ENCODE data around the gene FBLN1. TPM values are rescaled to one million over a fixed set of nuclear protein-coding genes. Genes with fewer than 3 reads are reported as not detected.

FBLN1 gene
- total and polyA plus RNA-seq, 2 of the 8 experiments (the other 6 are each of a cell fraction or from before 2014, with no cell fraction given), result 159 to 168 TPM

DNA sequence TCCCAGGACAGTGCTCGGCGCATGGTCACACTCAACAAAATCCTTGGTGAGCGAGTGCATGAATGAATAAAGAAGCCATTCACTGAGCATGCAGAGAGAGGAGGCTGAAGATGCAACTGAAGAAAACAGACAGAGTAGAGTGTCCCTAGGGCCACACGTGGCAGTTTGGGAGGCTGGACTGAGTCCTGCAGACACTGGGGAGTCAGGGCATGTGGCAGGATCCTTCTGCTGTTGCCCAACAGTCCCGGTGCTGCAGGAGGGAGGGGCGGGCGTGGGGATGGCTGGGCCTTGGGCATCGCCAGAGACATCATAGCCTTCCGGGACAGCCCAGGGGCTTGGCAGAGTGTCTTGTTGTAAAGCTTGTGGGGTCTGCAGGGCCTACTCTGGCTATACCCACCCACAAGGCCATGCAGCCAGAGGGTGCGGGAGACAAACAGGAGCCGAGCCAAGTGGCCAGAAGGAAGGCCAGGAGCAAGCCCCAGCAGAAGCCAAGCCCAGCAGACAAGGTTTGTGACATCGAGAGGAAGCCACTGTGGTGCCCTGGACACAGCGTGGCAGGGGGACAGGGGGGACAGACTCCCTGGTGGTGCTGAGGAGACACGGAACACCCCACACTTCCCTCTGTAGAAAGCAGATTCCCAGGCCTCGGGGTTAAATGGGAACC lies 26.7 kb upstream of the FBLN1 start:
- no peaks in the 10 kb centered on the region for H3K23me2 ChIP-seq (ENCODE audit: low read depth, low read length)
- H2BK12ac ChIP-seq (ENCODE audit: low read depth, low read length), result no peak overlapping the region
- CTCF ChIA-PET (ENCODE audit: partially characterized antibody), result interaction anchor here (1.0 to 1.6 kb wide), 3 partner anchors 17 to 102 kb away, joined by 3 to 4 read pairs (median 3); no protein-coding TSS in a partner anchor
- no peaks in the 10 kb centered on the region for H3K36me3 ChIP-seq (ENCODE audit: control insufficient read depth in 2 of 4, insufficient read depth in 4 of 4, low read length in 3 of 4)
- no peak overlapping the region for H3K27ac ChIP-seq (ENCODE audit: low read depth, low read length)
- H3K9me3 ChIP-seq (ENCODE audit: insufficient read depth in 2 of 2, low read depth in 1 of 2, low read length in 1 of 2), result no peaks in the 10 kb centered on the region
- no peaks in the 10 kb centered on the region for H3K79me2 ChIP-seq (ENCODE audit: control insufficient read depth in 1 of 2, insufficient read depth in 2 of 2, low read length in 2 of 2)
- peaks cover 0 to 2% (median 0%) of the 10 kb centered on the region in 4 experiments; a peak in 1 of 7 replicates for H3K4me1 ChIP-seq (replicated peaks in 1 of 4; ENCODE audit: control insufficient read depth in 3 of 4, insufficient read depth in 4 of 4, low read length in 3 of 4)
- H2BK15ac ChIP-seq (ENCODE audit: low read length), result 0 out of 2 replicates have a peak overlapping the region, but pooled peaks have one; percentile 81
- DNase-seq (ENCODE audit: low read depth in 1 of 2, low spot score in 2 of 2) (no peak), FAIRE-seq (no peak)
- 83% methylated on average over 13 of the region's 15 CpGs; no CpG with 5 or more reads in 1 of the 2 experiments for WGBS, 2 experiments (ENCODE audit: extremely low coverage in 1 of 2, insufficient coverage in 1 of 2, insufficient read length in 1 of 2, insufficient replicate concordance in 2 of 2, low coverage in 1 of 2, low lambda C conversion rate in 2 of 2, missing lambda C conversion rate in 1 of 2)
- peaks cover 3% of the 10 kb centered on the region; the same call in 1 of the 2 replicates for H3K79me1 ChIP-seq (ENCODE audit: low read depth, low read length)
- H3K27me3 ChIP-seq (replicated peaks in 1 of 4; ENCODE audit: control insufficient read depth in 3 of 4, extremely low read depth in 1 of 4, insufficient read depth in 3 of 4, low read length in 3 of 4), result no peaks in the 10 kb centered on the region
- no peak overlapping the region for H2BK120ac ChIP-seq (replicated peaks; ENCODE audit: low read depth, low read length)
- no peak overlapping the region for H3K4me2 ChIP-seq (ENCODE audit: insufficient read depth in 1 of 2, low read depth in 2 of 2, low read length in 2 of 2)
- no peak overlapping the region for H2AFZ ChIP-seq (ENCODE audit: low read length)
- H2BK20ac ChIP-seq (ENCODE audit: low read length), result no peak overlapping the region
- peak overlapping the region; percentile 40 for H4K91ac ChIP-seq (replicated peaks; ENCODE audit: insufficient read length, low read length)
- no peak overlapping the region for H3K14ac ChIP-seq (ENCODE audit: insufficient read length)
- H4K8ac ChIP-seq (ENCODE audit: extremely low read depth, insufficient read depth, low read length), result no peak overlapping the region; the same call in 1 of the 2 replicates
- no peak overlapping the region for H4K5ac ChIP-seq (ENCODE audit: insufficient read length, low read depth, low read length)
- H3K4ac ChIP-seq (replicated peaks; ENCODE audit: insufficient read length, low read depth, low read length), result no peak overlapping the region
- no peak overlapping the region for H3K23ac ChIP-seq (ENCODE audit: insufficient read length)
- POLR2A ChIA-PET (ENCODE audit: partially characterized antibody), result interaction anchor here (1.5 to 1.9 kb wide), 2 partner anchors 13 to 28 kb away, joined by 4 to 6 read pairs; no protein-coding TSS in a partner anchor
- H3K18ac ChIP-seq (ENCODE audit: extremely low read depth, low read length), result no peak overlapping the region; the same call in 1 of the 2 replicates
- no peak overlapping the region for H2BK5ac ChIP-seq (ENCODE audit: low read depth, low read length)
- H3K4me3 ChIP-seq (ENCODE audit: extremely low read depth in 1 of 4, insufficient read depth in 2 of 4, low read depth in 3 of 4, low read length in 4 of 4), result no peak overlapping the region
- H3K9ac ChIP-seq (replicated peaks in 1 of 4; ENCODE audit: extremely low read depth in 1 of 4, low read depth in 3 of 4, low read length in 3 of 4), result no peak overlapping the region
- no peaks in the 10 kb centered on the region for H4K20me1 ChIP-seq (replicated peaks in 1 of 2; ENCODE audit: control insufficient read depth in 1 of 2, insufficient read depth in 2 of 2, low read length in 2 of 2)
- no peak overlapping the region for H2AK5ac ChIP-seq (ENCODE audit: low read depth, low read length)
- no peak overlapping the region for H3K56ac ChIP-seq (replicated peaks; ENCODE audit: insufficient read length, low read depth, low read length)
- TF ChIP-seq TAF1 (IDR thresholded peaks at IDR 0.05; ENCODE audit: low read depth, low read length) (no peak), SP1 (IDR thresholded peaks at IDR 0.05; ENCODE audit: low read depth, low read length) (no peak), MAFK (IDR thresholded peaks at IDR 0.05; ENCODE audit: low read depth, low read length) (no peak), CBX8 (IDR thresholded peaks at IDR 0.05; ENCODE audit: borderline replicate concordance, low read depth, low read length) (no peak), SRF (IDR thresholded peaks at IDR 0.05; ENCODE audit: low read depth, low read length) (no peak), GABPA (IDR thresholded peaks at IDR 0.05; ENCODE audit: borderline replicate concordance, insufficient read depth, low read length) (no peak), EP300 (IDR thresholded peaks at IDR 0.05; ENCODE audit: borderline replicate concordance in 1 of 2, low read depth in 2 of 2, low read length in 2 of 2) (no peak), CEBPB (IDR thresholded peaks at IDR 0.05; ENCODE audit: low read depth, low read length) (no peak), TBP (IDR thresholded peaks at IDR 0.05; ENCODE audit: low read depth, low read length) (no peak), SIX5 (IDR thresholded peaks at IDR 0.05; ENCODE audit: low read depth, low read length) (no peak), SIN3A (conservative IDR thresholded peaks at IDR 0.05 in 1 of 2, IDR thresholded peaks at IDR 0.05 in 1 of 2; ENCODE audit: low read depth in 1 of 2, low read length in 2 of 2) (no peak)

All from H1 (cell line).